Ovary (tissue), 9 donors: ENCODE data around the gene ELP5. TPM values are rescaled to one million over a fixed set of nuclear protein-coding genes. Genes with fewer than 3 reads are reported as not detected.

Experiments used
- DNase-seq, 5 donors: peaks; one replicate each; pipeline ENCODE4 v3.0.0-alpha.2; 2019 to 2020
- H3K27ac ChIP-seq, 2 donors: fragments of 200-600 bp; one replicate each; pipeline versions ENCODE4 v1.5.1 to v1.8.0; 2019 to 2022
- H3K27me3 ChIP-seq: fragments of 200-600 bp; one replicate; pipeline ENCODE4 v1.8.0; 2022
- H3K36me3 ChIP-seq: fragments of 200-600 bp; sonication (generic); one replicate; pipeline ENCODE4 v1.5.1; 2019
- H3K4me1 ChIP-seq: one replicate; pipeline ENCODE4 v1.8.1; 2013; ENCODE audit warnings: mild to moderate bottlenecking, moderate library complexity; ENCODE audit not compliant: insufficient read depth
- H3K4me3 ChIP-seq: fragments of 200-600 bp; sonication (generic); one replicate; pipeline ENCODE4 v1.5.1; 2017
- H3K9me3 ChIP-seq, 2 donors: fragments of 200-600 bp in 1 of 2; sonication (generic) in 1 of 2; one replicate each; pipeline versions ENCODE4 v1.5.1 to v1.8.1; 2013 to 2019; ENCODE audit warnings: mild to moderate bottlenecking in 1 of 2, moderate library complexity in 1 of 2
- EP300 ChIP-seq: sonication (generic); formaldehyde crosslinking; IDR thresholded peaks from one replicate; pipeline ENCODE4 v1.6.1; 2017; ENCODE audit warnings: antibody characterized with exemption
- POLR2A ChIP-seq: fragments of 450-650 bp; IDR thresholded peaks from one replicate; pipeline ENCODE4 v1.6.1; 2017; ENCODE audit warnings: antibody characterized with exemption, mild to moderate bottlenecking, moderate library complexity
- WGBS, 3 donors: extraction: QIAGEN DNeasy Blood & Tissue Kit in 1 of 3; methylation state at CpG; one replicate each; pipeline versions ENCODE4 v1.1.5 to v1.1.7; 2013 to 2017; 5-methylcytosine and 5-hydroxymethylcytosine counted together
- intact Hi-C, 4 donors: fragments of 100-400 bp; cut with DNase I; formaldehyde crosslinking; loops; one replicate each; pipeline versions ENCODE4 v1.11.0 to v1.15.1; 2022 to 2023
- polyA plus RNA-seq, 2 donors: library from polyadenylated mRNA; stranded (reverse); fragments of 200-250 nt in 1 of 2; fragments of 350-450 nt in 1 of 2; fragmentation: Illumina TruSeq in 1 of 2; extraction: RNeasy Lipid Tissue Mini Kit (QIAGEN cat#74804) in 1 of 2; gene quantifications; one replicate each; pipeline ENCODE4 v1.2.3, GENCODE V29; 2013 to 2014
- total RNA-seq, 7 donors: library from RNA; depleted of rRNA in 2 of 7; stranded (reverse); fragments of >200 nt in 2 of 7; fragmentation: NEBNext Ultra II Directional in 3 of 7; extraction: Animal tissue kit (Norgen Biotek cat#: 25700) in 3 of 7; gene quantifications; one replicate each; pipeline versions ENCODE4 v1.1.0 to v1.2.4, GENCODE V29; 2016 to 2023
- TF ChIP-seq, protein P1 (sequence below), 3 donors: fragments of 450-650 bp in 2 of 3; fragments of 200-600 bp in 1 of 3; IDR thresholded peaks; one replicate each; pipeline versions ENCODE4 v1.5.1 to v1.8.0; 2016 to 2022; ENCODE audit warnings: antibody characterized with exemption in 3 of 3, mild to moderate bottlenecking in 1 of 3
- donor health status: DM: no; HTN: no; CAD: no; lungs with moderate emphysema.
- donor health status: DM: no; HTN: no; CAD: no.
- donor health status: Bipolar disorder and iron deficiency.
- donor health status: DM: yes; HTN: yes; CAD: no.
- donor health status: DM: no; HTN: no; CAD: no.
- donor health status: DM: yes; HTN: yes; CAD: no.

ELP5 gene
- total and polyA plus RNA-seq, 9 donors = 18.7 to 56.0 (median 40.6) TPM

DNA sequence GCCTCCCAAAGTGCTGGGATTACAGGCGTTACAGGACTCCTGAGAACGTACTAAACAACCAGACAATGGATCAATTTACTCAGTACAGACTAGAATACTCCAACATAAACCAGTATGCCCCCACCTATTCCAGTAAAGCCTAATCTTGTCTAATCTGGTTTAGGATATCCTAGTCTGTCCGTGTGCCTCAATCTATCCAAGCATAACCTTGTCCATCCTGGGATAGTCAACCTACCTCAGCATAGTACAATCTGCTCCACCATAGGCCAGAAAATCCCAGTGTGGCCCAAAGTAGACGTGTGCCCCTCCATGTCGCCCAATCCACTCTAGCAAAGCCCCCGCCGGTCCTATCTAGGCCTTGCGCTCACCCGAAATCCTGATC is 18.3 kb upstream of the ELP5 start:
- TF ChIP-seq, protein P1, sequence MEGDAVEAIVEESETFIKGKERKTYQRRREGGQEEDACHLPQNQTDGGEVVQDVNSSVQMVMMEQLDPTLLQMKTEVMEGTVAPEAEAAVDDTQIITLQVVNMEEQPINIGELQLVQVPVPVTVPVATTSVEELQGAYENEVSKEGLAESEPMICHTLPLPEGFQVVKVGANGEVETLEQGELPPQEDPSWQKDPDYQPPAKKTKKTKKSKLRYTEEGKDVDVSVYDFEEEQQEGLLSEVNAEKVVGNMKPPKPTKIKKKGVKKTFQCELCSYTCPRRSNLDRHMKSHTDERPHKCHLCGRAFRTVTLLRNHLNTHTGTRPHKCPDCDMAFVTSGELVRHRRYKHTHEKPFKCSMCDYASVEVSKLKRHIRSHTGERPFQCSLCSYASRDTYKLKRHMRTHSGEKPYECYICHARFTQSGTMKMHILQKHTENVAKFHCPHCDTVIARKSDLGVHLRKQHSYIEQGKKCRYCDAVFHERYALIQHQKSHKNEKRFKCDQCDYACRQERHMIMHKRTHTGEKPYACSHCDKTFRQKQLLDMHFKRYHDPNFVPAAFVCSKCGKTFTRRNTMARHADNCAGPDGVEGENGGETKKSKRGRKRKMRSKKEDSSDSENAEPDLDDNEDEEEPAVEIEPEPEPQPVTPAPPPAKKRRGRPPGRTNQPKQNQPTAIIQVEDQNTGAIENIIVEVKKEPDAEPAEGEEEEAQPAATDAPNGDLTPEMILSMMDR (IDR thresholded peaks at IDR 0.05) = no peak
- TF ChIP-seq EP300 (no peak), POLR2A (no peak)
- peaks cover 10% of the 10 kb centered on the region for H3K4me1 ChIP-seq
- DNase-seq = no peak
- H3K36me3 ChIP-seq = no peaks in the 10 kb centered on the region
- no peaks in the 10 kb centered on the region for H3K27me3 ChIP-seq
- H3K27ac ChIP-seq = peak overlapping the region; percentile 75 to 82
- WGBS, 3 donors = 0 to 1% (median 1%) methylated on average over 9 of the region's 9 CpGs
- intact Hi-C loops = no loop called here
- no peaks in the 10 kb centered on the region for H3K9me3 ChIP-seq
- peak overlapping the region; percentile 85 for H3K4me3 ChIP-seq

DNA sequence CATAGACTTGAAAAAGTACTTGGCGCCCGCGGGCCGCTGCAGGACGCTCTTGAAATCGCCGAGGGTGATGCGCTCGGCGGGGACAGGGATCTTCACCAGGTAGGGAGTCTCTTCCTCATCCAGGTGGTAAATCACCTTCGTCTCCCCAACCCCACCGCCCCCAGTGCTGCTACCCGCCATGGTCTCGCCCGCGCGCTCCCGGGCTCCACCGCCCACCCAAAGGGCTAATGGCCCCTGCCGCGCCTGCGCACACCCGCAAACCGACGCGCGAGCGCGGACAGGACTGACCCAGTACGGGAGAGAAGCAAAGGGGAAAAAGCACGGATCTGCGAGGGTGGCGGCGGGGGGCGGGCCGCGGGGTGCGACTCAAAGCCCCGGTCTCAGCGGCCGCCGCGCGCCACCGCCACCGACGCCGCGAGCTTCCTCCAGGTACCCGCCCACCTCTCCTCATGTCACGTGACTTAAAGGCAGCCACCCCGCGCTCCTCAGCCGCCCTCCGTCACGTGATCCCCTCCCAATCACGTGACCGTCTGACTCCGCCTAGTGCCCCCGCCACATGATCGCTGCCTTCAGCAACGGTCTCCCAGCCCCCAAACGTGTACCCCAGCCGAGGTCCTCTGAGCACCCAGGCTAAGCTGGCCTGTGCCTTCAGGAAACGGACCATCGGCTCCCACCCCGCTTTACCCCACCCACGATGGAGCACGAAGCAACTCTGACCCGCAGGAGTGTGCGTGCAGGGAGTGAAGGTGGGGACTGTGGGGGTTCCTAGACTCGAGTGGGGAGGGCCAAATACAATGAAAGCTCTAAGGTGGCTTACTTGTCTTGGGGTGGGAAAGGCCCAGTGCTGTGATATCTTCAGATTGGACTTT is 17.7 kb upstream of the ELP5 start, which contains the start of gene DVL2:
TSS of gene DVL2 (minus strand) at position 435 of the 869 bp plus-strand sequence. CDS start at position 180, 255 bp downstream.
- WGBS, 3 donors = 0 to 1% (median 0%) methylated on average over 30 to 72 of the region's 72 CpGs
- peak within 1 kb of the TSS; percentile 85 for H3K4me3 ChIP-seq
- no peaks in the 10 kb centered on the region for H3K27me3 ChIP-seq
- H3K4me1 ChIP-seq = peaks cover 10% of the 10 kb centered on the region
- TF ChIP-seq EP300 (no peak), POLR2A (peak; percentile 67)
- TF ChIP-seq, protein P1 (IDR thresholded peaks at IDR 0.05) = peak in 1 of 3 donors; percentile 22
- peak; percentile 96 to 97 (median 96) for DNase-seq
- intact Hi-C loops = no loop called here
- peak within 1 kb of the TSS; percentile 75 to 82 for H3K27ac ChIP-seq
- no peaks in the 10 kb centered on the region for H3K36me3 ChIP-seq
- no peaks in the 10 kb centered on the region for H3K9me3 ChIP-seq

DNA sequence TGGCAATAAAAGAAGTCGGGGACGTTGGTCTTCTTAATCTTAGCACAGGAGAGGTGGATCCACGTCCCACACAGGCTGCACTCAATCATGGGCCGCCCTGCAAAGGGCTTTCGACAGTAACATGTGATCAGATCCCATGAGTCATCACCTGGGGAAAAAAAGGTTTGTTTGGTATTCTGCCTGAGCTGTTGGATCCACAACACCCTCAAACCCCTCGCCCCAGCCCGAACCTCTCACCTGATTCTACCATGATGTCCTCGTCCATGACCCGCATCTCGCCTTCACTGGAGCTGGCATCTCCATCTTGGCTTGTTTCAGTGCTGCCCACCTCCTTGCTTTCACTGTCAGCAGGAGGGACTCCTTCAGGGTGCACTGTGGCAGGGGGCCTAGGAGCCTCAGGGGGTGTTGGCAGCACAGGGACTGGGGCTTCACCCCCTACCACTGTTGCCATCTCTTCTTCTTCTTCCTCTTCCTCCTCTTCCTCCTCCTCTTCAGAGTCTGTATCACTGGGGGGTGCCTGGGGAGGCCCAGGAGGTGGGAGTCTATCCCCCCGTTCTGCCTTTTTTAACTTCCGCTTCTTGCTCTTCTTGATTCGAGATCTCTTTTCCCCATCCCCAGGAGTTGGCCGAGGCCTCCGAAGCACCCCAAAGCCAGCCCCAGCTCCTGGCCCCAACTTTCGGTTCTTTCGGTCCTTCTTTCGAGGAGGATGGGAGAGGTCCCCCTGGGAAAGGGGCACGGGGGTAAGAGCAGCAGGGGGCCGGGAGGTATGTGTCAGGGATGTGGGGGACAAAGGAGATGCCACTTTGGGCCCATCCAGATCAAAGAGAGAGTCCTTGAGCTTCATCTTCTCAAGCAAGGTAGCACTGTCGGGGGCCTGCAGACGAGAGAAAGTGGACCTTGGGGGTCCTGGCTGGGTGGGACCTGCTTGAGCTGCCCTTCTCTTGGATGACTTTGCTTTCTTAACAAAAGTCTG is 16.0 kb upstream of the ELP5 start:
- intact Hi-C loops = no loop called here
- Histone ChIP-seq H3K4me3 (no peak overlapping the region), H3K9me3 (no peaks in the 10 kb centered on the region), H3K4me1 (peaks cover 14% of the 10 kb centered on the region), H3K27ac (no peak overlapping the region), H3K36me3 (no peaks in the 10 kb centered on the region), H3K27me3 (no peaks in the 10 kb centered on the region)
- WGBS, 3 donors = 70 to 80% (median 76%) methylated on average over 22 of the region's 22 CpGs
- peak in 2 of 5 donors; percentile 43 to 44 for DNase-seq
- no peak for TF ChIP-seq EP300
- TF ChIP-seq POLR2A = no peak
- TF ChIP-seq, protein P1 (IDR thresholded peaks at IDR 0.05) = no peak

DNA sequence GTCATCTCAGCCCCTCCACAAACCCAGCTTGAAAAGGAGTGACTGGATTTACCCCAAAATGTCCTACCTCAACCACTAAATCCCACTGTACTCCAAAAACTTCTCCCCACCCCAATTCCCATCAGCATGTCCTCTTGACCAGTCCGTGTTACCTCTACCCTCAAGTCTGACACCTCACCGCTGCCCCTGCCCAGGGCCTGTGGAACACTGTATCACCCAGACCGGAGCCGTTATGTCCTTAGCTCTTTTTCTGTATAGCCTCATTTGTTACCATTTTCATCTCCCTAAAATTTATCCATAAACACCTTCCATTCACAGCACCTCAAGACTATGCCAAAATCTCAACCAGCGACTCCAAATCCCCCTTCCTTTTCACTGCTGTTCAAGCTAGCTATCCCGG is 15.2 kb upstream of the ELP5 start:
- H3K36me3 ChIP-seq = no peaks in the 10 kb centered on the region
- intact Hi-C loops = no loop called here
- TF ChIP-seq, protein P1 (IDR thresholded peaks at IDR 0.05) = no peak
- no peak for TF ChIP-seq POLR2A
- DNase-seq = peak in 2 of 5 donors; percentile 28 to 30
- peaks cover 15% of the 10 kb centered on the region for H3K4me1 ChIP-seq
- no peak overlapping the region for H3K4me3 ChIP-seq
- no peak overlapping the region for H3K27ac ChIP-seq
- no peaks in the 10 kb centered on the region for H3K27me3 ChIP-seq
- H3K9me3 ChIP-seq = no peaks in the 10 kb centered on the region
- WGBS, 3 donors = 73 to 85% (median 75%) methylated on average over 6 of the region's 6 CpGs
